Endothelial cell of umbilical vein (primary cell): ENCODE measurements around the gene CBLIF. TPM values are rescaled to one million over a fixed set of nuclear protein-coding genes. Genes with fewer than 3 reads are reported as not detected.

Experiments used
- BruUV-seq: library from RNA; stranded (reverse); fragments of 400-500 nt; replicated peaks from 2 replicates; lab custom pipeline; 2021; lab: Mats Ljungman, UMichigan
- CTCF ChIA-PET: fragments of 300-600, 350-600 bp; sonication (Branson Sonifier 250); formaldehyde crosslinking; loops from one replicate; lab custom pipeline; 2021; ENCODE audit warnings: antibody characterized with exemption, inconsistent platforms; lab: Charles Lee
- POLR2A ChIA-PET: fragments of 300-600, 350-600 bp; sonication (Branson Sonifier 250); formaldehyde crosslinking; loops from one replicate; lab custom pipeline; 2021; ENCODE audit warnings: antibody characterized with exemption, inconsistent platforms; lab: Charles Lee
- DNase-seq: peaks from one replicate; pipeline ENCODE4 v3.0.0-alpha.2; 2011; ENCODE audit warnings: low read depth, low spot score
- FAIRE-seq: peaks from 2 replicates; lab custom pipeline; 2011; peaks lifted over from hg19 to GRCh38; lab: Jason Lieb, UNC
- H2AFZ ChIP-seq: 2 replicates; pipeline ENCODE4 v1.6.0; 2012; ENCODE audit warnings: low read depth, low read length, control low read depth, inconsistent platforms
- H3K27ac ChIP-seq: 2 replicates; pipeline ENCODE4 v1.5.1; 2011; ENCODE audit warnings: low read depth, mild to moderate bottlenecking, control low read depth, low read length, moderate library complexity; ENCODE audit not compliant: insufficient read depth
- H3K27me3 ChIP-seq, 2 experiments: 2 replicates each; pipeline versions ENCODE4 v1.6.0 to v1.6.1; 2011; ENCODE audit warnings: low read length in 2 of 2, mixed read lengths in 1 of 2; ENCODE audit not compliant: control insufficient read depth in 2 of 2, insufficient read depth in 2 of 2
- H3K36me3 ChIP-seq, 2 experiments: 2 replicates in 1 of 2; 3 replicates in 1 of 2; pipeline ENCODE4 v1.5.1; 2011; ENCODE audit warnings: low read length in 2 of 2, mild to moderate bottlenecking in 1 of 2, moderate library complexity in 1 of 2; ENCODE audit not compliant: control insufficient read depth in 2 of 2, insufficient read depth in 2 of 2; ENCODE audit errors: extremely low read depth in 1 of 2
- H3K4me1 ChIP-seq: 3 replicates; pipeline ENCODE4 v1.5.1; 2011; ENCODE audit warnings: mild to moderate bottlenecking, low read length; ENCODE audit not compliant: control insufficient read depth, insufficient read depth; ENCODE audit errors: extremely low read depth
- H3K4me2 ChIP-seq: 2 replicates; pipeline ENCODE4 v1.6.1; 2011; ENCODE audit warnings: low read length, control low read depth, mixed read lengths; ENCODE audit not compliant: insufficient read depth
- H3K4me3 ChIP-seq, 3 experiments: fragments of 200-600 bp in 1 of 3; sonication (generic), shearing (Covaris generic) in 1 of 3; replicated peaks in 1 of 3; 2 replicates each; pipeline ENCODE4 v1.5.1; 2011 to 2016; ENCODE audit warnings: control low read depth in 3 of 3, low read length in 3 of 3, mild to moderate bottlenecking in 2 of 3, inconsistent platforms in 1 of 3, low read depth in 1 of 3, moderate library complexity in 1 of 3; ENCODE audit not compliant: insufficient read depth in 1 of 3
- H3K79me2 ChIP-seq: 2 replicates; pipeline ENCODE4 v1.6.0; 2012; ENCODE audit warnings: low read length, inconsistent platforms; ENCODE audit not compliant: control insufficient read depth, insufficient read depth
- H3K9ac ChIP-seq: replicated peaks from 2 replicates; pipeline ENCODE3; 2011; ENCODE audit warnings: low read length, control low read depth; ENCODE audit not compliant: insufficient read depth; ENCODE audit errors: extremely low read depth
- H3K9me1 ChIP-seq: replicated peaks from 3 replicates; pipeline ENCODE4 v1.6.0; 2011; ENCODE audit warnings: mild to moderate bottlenecking, low read length; ENCODE audit not compliant: control insufficient read depth, insufficient read depth; ENCODE audit errors: extremely low read depth
- H3K9me3 ChIP-seq: replicated peaks from 2 replicates; pipeline ENCODE4 v1.5.1; 2012; ENCODE audit warnings: low read length, inconsistent platforms; ENCODE audit not compliant: control insufficient read depth, insufficient read depth
- H4K20me1 ChIP-seq: replicated peaks from 2 replicates; pipeline ENCODE3; 2011; ENCODE audit warnings: mild to moderate bottlenecking, low read length; ENCODE audit not compliant: control insufficient read depth, insufficient read depth; ENCODE audit errors: extremely low read depth
- FOS ChIP-seq: IDR thresholded peaks from 2 replicates; pipeline ENCODE4 v1.6.1; 2011; ENCODE audit warnings: mild to moderate bottlenecking, low read length, moderate library complexity, borderline replicate concordance; ENCODE audit not compliant: insufficient read depth
- dilution Hi-C: fragments of 300-500 bp; cut with MboI; formaldehyde crosslinking; loops from one replicate; pipeline ENCODE4 v1.15.0; 2019; ENCODE audit warnings: low sequenced_read_pairs; ENCODE audit not compliant: extremely low pct_ligation_motif_present
- intact Hi-C: fragments of 100-400 bp; cut with micrococcal nuclease; formaldehyde crosslinking; loops from one replicate; pipeline ENCODE4 v1.10.0; 2022
- polyA plus RNA-seq, 4 experiments: library from polyadenylated mRNA; depleted of rRNA in 3 of 4; stranded (reverse) in 3 of 4; unstranded in 1 of 4; fragments of >200 nt; gene quantifications; 2 replicates each; pipeline versions ENCODE4 v1.2.1 to v1.2.3, GENCODE V29; 2011 to 2012; ENCODE audit warnings: missing spikeins in 1 of 4
- total RNA-seq: library from RNA; stranded (reverse); gene quantifications from 2 replicates; pipeline ENCODE4 v1.2.3, GENCODE V29; 2021

Gene CBLIF
- total and polyA plus RNA-seq, 2 donors (not counting 3 experiments of a cell fraction or from before 2014, with no cell fraction given), result not detected

DNA sequence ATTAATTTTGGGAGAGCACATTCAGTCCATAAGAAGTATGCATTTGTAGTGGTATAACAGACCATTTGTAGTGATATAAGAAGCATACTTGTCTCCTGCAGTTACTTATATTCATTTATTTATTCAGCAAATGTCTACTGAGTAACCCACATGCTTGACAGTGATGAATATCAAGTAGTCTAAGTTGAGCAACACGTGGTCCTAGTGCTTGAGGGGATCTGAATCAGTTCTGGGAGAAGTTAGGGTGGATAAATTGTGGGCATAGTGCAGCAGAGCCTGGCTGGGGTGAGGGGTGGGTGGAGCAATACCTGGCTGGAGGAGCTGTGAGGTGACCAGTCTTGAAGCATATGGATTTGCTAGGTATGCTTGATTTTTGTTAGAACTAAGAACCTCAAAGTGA is 65.8 kb downstream of the CBLIF start:
- CTCF ChIA-PET, result no interaction called here

More for the DNA sequence above, 65.8 kb downstream of the CBLIF start:
- no peak for FAIRE-seq
- no peak for TF ChIP-seq FOS
- Histone ChIP-seq H3K4me2 (no peak overlapping the region), H3K79me2 (peaks cover 2% of the 10 kb centered on the region), H3K9me3 (no peaks in the 10 kb centered on the region), H2AFZ (no peak overlapping the region), H3K36me3 (peaks cover 0 to 11% of the 10 kb centered on the region in 2 experiments), H3K4me3 (no peak overlapping the region), H4K20me1 (no peaks in the 10 kb centered on the region), H3K4me1 (peaks cover 18% of the 10 kb centered on the region), H3K9me1 (no peaks in the 10 kb centered on the region), H3K9ac (no peak overlapping the region), H3K27ac (no peak overlapping the region), H3K27me3 (no peaks in the 10 kb centered on the region)
- intact Hi-C loops, result no loop called here
- no TSS peak for BruUV-seq
- dilution Hi-C loops, result no loop called here
- DNase-seq, result no peak
- POLR2A ChIA-PET, result no interaction called here

Other genes with a start within 250 kb of the CBLIF start
- 37.5 and 37.9 TPM in 2 replicates for gene OSBP, start 229.7 kb downstream of the CBLIF start, total RNA-seq
- gene OSBP, start 229.7 kb downstream of the CBLIF start, polyA plus RNA-seq, result 10.9 and 14.2 TPM in 2 replicates
- gene PATL1, start 176.5 kb downstream of the CBLIF start, total RNA-seq, result 33.1 and 38.8 TPM in 2 replicates
- gene PATL1, start 176.5 kb downstream of the CBLIF start, polyA plus RNA-seq, result 33.7 TPM in 2 replicates
- gene OR10V1, start 131.7 kb downstream of the CBLIF start, total RNA-seq, result not detected in 2 replicates
- gene OR10V1, start 131.7 kb downstream of the CBLIF start, polyA plus RNA-seq, result not detected in 2 replicates
- 45.5 and 49.7 TPM in 2 replicates for gene STX3, start 90.1 kb downstream of the CBLIF start, total RNA-seq
- 38.0 and 40.3 TPM in 2 replicates for gene STX3, start 90.1 kb downstream of the CBLIF start, polyA plus RNA-seq
- 60.3 and 63.9 TPM in 2 replicates for gene MRPL16, start 34.7 kb downstream of the CBLIF start, total RNA-seq
- 60.9 and 84.0 TPM in 2 replicates for gene MRPL16, start 34.7 kb downstream of the CBLIF start, polyA plus RNA-seq
- gene TCN1, start 21.0 kb upstream of the CBLIF start, total RNA-seq, result not detected in 2 replicates
- not detected in 2 replicates for gene TCN1, start 21.0 kb upstream of the CBLIF start, polyA plus RNA-seq
- gene OOSP3, start 33.3 kb upstream of the CBLIF start, total RNA-seq, result not detected in 2 replicates
- not detected in 2 replicates for gene OOSP3, start 33.3 kb upstream of the CBLIF start, polyA plus RNA-seq
- not detected in 2 replicates for gene OOSP1, start 92.9 kb upstream of the CBLIF start, total RNA-seq
- 0.11 TPM in 1 of 2 replicates, not detected in the other for gene OOSP1, start 92.9 kb upstream of the CBLIF start, polyA plus RNA-seq
- gene OOSP4A, start 118.5 kb upstream of the CBLIF start, total RNA-seq, result not detected in 2 replicates
- gene OOSP4A, start 118.5 kb upstream of the CBLIF start, polyA plus RNA-seq, result not detected in 2 replicates
- gene OOSP4B, start 171.7 kb upstream of the CBLIF start, total RNA-seq, result not detected in 2 replicates
- gene OOSP4B, start 171.7 kb upstream of the CBLIF start, polyA plus RNA-seq, result not detected in 2 replicates
- not detected in 2 replicates for gene OOSP2, start 194.9 kb upstream of the CBLIF start, total RNA-seq
- gene OOSP2, start 194.9 kb upstream of the CBLIF start, polyA plus RNA-seq, result not detected in 2 replicates
- gene MS4A3, start 211.2 kb upstream of the CBLIF start, total RNA-seq, result not detected in 2 replicates
- not detected in 2 replicates for gene MS4A3, start 211.2 kb upstream of the CBLIF start, polyA plus RNA-seq
- gene MS4A2, start 243.2 kb upstream of the CBLIF start, total RNA-seq, result not detected in 2 replicates
- gene MS4A2, start 243.2 kb upstream of the CBLIF start, polyA plus RNA-seq, result not detected in 2 replicates